ENCODE data around the gene PROSER3.
"Not testable (repeated sequence)": the region's sequence is repeated elsewhere in the genome, so short reads cannot be mapped to it uniquely, and the experiment has no call there.

PROSER3 gene

GRCh38 chr19:35766571-35767104, 8.7 kb downstream of the PROSER3 start:
- Histone ChIP-seq H3K27me3 (ENCODE audit: insufficient read depth, low read depth) (no peaks in the 10 kb centered on the region), H3K9ac (no peak overlapping the region), H2AFZ (ENCODE audit: low read depth) (no peak overlapping the region), H3K27ac (no peak overlapping the region), H3K4me3 (IDR thresholded peaks at IDR 0.05; ENCODE audit: insufficient read depth, low read depth, low read length) (no peak overlapping the region), H4K20me1 (ENCODE audit: insufficient read depth) (no peaks in the 10 kb centered on the region), H3K4me2 (no peak overlapping the region), H3K36me3 (ENCODE audit: insufficient read depth) (no peaks in the 10 kb centered on the region), H3K79me2 (ENCODE audit: insufficient read depth, low read depth) (no peaks in the 10 kb centered on the region), H3K4me1 (ENCODE audit: low read depth, poor library complexity, severe bottlenecking) (no peaks in the 10 kb centered on the region)
- no peak for TF ChIP-seq CTCF (conservative IDR thresholded peaks at IDR 0.05; ENCODE audit: low read depth, low read length)

GRCh38 chr19:35767288-35768081, 9.5 kb downstream of the PROSER3 start:
- no peak overlapping the region for H2AFZ ChIP-seq (ENCODE audit: low read depth)
- H3K27me3 ChIP-seq (ENCODE audit: insufficient read depth, low read depth) = no peaks in the 10 kb centered on the region
- no peak overlapping the region for H3K4me2 ChIP-seq
- no peaks in the 10 kb centered on the region for H4K20me1 ChIP-seq (ENCODE audit: insufficient read depth)
- no peaks in the 10 kb centered on the region for H3K4me1 ChIP-seq (ENCODE audit: low read depth, poor library complexity, severe bottlenecking)
- H3K36me3 ChIP-seq (ENCODE audit: insufficient read depth) = no peaks in the 10 kb centered on the region
- no peak overlapping the region for H3K9ac ChIP-seq
- no peak overlapping the region for H3K4me3 ChIP-seq (IDR thresholded peaks at IDR 0.05; ENCODE audit: insufficient read depth, low read depth, low read length)
- H3K79me2 ChIP-seq (ENCODE audit: insufficient read depth, low read depth) = no peaks in the 10 kb centered on the region
- TF ChIP-seq CTCF (conservative IDR thresholded peaks at IDR 0.05; ENCODE audit: low read depth, low read length) = no peak
- H3K27ac ChIP-seq = no peak overlapping the region

- no peaks in the 10 kb centered on the region for H3K79me2 ChIP-seq (ENCODE audit: insufficient read depth, low read depth)
- H3K4me3 ChIP-seq (IDR thresholded peaks at IDR 0.05; ENCODE audit: insufficient read depth, low read depth, low read length) = no peak overlapping the region
- H2AFZ ChIP-seq (ENCODE audit: low read depth) = no peak overlapping the region
- H3K4me2 ChIP-seq = no peak overlapping the region
- TF ChIP-seq CTCF (conservative IDR thresholded peaks at IDR 0.05; ENCODE audit: low read depth, low read length) = no peak
- no peaks in the 10 kb centered on the region for H3K36me3 ChIP-seq (ENCODE audit: insufficient read depth)
- H3K9ac ChIP-seq = no peak overlapping the region
- H3K4me1 ChIP-seq (ENCODE audit: low read depth, poor library complexity, severe bottlenecking) = no peaks in the 10 kb centered on the region
- no peaks in the 10 kb centered on the region for H3K27me3 ChIP-seq (ENCODE audit: insufficient read depth, low read depth)
- no peak overlapping the region for H3K27ac ChIP-seq
- no peaks in the 10 kb centered on the region for H4K20me1 ChIP-seq (ENCODE audit: insufficient read depth)
These were observed 10.1 kb downstream of the PROSER3 start for GRCh38 chr19:35768082-35768421.

GRCh38 chr19:35772362-35772761, 14.4 kb downstream of the PROSER3 start:
- H3K9ac ChIP-seq; H3K27ac ChIP-seq; H2AFZ ChIP-seq (ENCODE audit: low read depth); H3K36me3 ChIP-seq (ENCODE audit: insufficient read depth); H3K79me2 ChIP-seq (ENCODE audit: insufficient read depth, low read depth); H3K27me3 ChIP-seq (ENCODE audit: insufficient read depth, low read depth); H3K4me2 ChIP-seq; H3K4me3 ChIP-seq (IDR thresholded peaks at IDR 0.05; ENCODE audit: insufficient read depth, low read depth, low read length); H4K20me1 ChIP-seq (ENCODE audit: insufficient read depth): not testable (repeated sequence)
- H3K4me1 ChIP-seq (ENCODE audit: low read depth, poor library complexity, severe bottlenecking) = peaks cover 10% of the 10 kb centered on the region

Data from KMS-11 (cell line).